Mesenchymal stem cell (in vitro differentiated cells and primary cell): Measurements from ENCODE around the gene RPL12.

Source experiments
- DNase-seq: peaks from one replicate; pipeline ENCODE4 v3.0.0-alpha.2; 2013
- H2AFZ ChIP-seq: one replicate; pipeline ENCODE4 v1.6.1; 2013; ENCODE audit warnings: low read depth, mild to moderate bottlenecking, control low read depth, inconsistent platforms, low read length, moderate library complexity
- H2AK5ac ChIP-seq: 2 replicates; pipeline ENCODE4 v1.6.1; 2013; ENCODE audit warnings: low read length, moderate library complexity, mild to moderate bottlenecking, inconsistent platforms; ENCODE audit not compliant: severe bottlenecking
- H2BK120ac ChIP-seq: one replicate; pipeline ENCODE4 v1.6.1; 2013; ENCODE audit warnings: low read depth, mild to moderate bottlenecking, inconsistent platforms, low read length, moderate library complexity
- H2BK12ac ChIP-seq, 2 experiments: one replicate each; pipeline ENCODE4 v1.6.1; 2013; ENCODE audit warnings: inconsistent platforms in 2 of 2, low read length in 2 of 2, mild to moderate bottlenecking in 2 of 2, moderate library complexity in 2 of 2, control low read depth in 1 of 2
- H2BK15ac ChIP-seq: one replicate; pipeline ENCODE4 v1.6.1; 2013; ENCODE audit warnings: mild to moderate bottlenecking, low read depth, inconsistent platforms; ENCODE audit not compliant: poor library complexity, severe bottlenecking
- H2BK5ac ChIP-seq: 2 replicates; pipeline ENCODE4 v1.6.1; 2013; ENCODE audit warnings: low read depth, mild to moderate bottlenecking, low read length, control low read depth, inconsistent platforms; ENCODE audit not compliant: poor library complexity, severe bottlenecking
- H3K14ac ChIP-seq, 2 experiments: one replicate each; pipeline ENCODE4 v1.6.1; 2013; ENCODE audit warnings: inconsistent platforms in 2 of 2, low read length in 2 of 2, control low read depth in 1 of 2, mild to moderate bottlenecking in 1 of 2, moderate library complexity in 1 of 2
- H3K18ac ChIP-seq, 2 experiments: one replicate each; pipeline ENCODE4 v1.6.1; 2013; ENCODE audit warnings: inconsistent platforms in 2 of 2, low read length in 2 of 2, control low read depth in 1 of 2, low read depth in 1 of 2, mild to moderate bottlenecking in 1 of 2
- H3K23ac ChIP-seq, 2 experiments: one replicate each; pipeline ENCODE4 v1.6.1; 2013; ENCODE audit warnings: inconsistent platforms in 2 of 2, low read length in 2 of 2, mild to moderate bottlenecking in 2 of 2, moderate library complexity in 2 of 2, control low read depth in 1 of 2
- H3K27ac ChIP-seq: 2 replicates; pipeline ENCODE4 v1.5.1; 2013; ENCODE audit warnings: mild to moderate bottlenecking, moderate library complexity, low read length, control low read depth, inconsistent platforms; ENCODE audit not compliant: poor library complexity, severe bottlenecking
- H3K27me3 ChIP-seq, 2 experiments: 2 replicates each; pipeline versions ENCODE4 v1.6.1 to v1.7.0; 2013; ENCODE audit warnings: low read length in 2 of 2, mild to moderate bottlenecking in 2 of 2, moderate library complexity in 2 of 2, control low read depth in 1 of 2, inconsistent platforms in 1 of 2; ENCODE audit not compliant: control insufficient read depth in 1 of 2, insufficient read depth in 1 of 2
- H3K36me3 ChIP-seq, 2 experiments: 2 replicates each; pipeline versions ENCODE4 v1.6.1 to v1.7.0; 2013; ENCODE audit warnings: low read length in 2 of 2, control low read depth in 1 of 2, inconsistent platforms in 1 of 2, low read depth in 1 of 2, mild to moderate bottlenecking in 1 of 2; ENCODE audit not compliant: insufficient read depth in 2 of 2, control insufficient read depth in 1 of 2
- H3K4ac ChIP-seq, 2 experiments: one replicate each; pipeline ENCODE4 v1.6.1; 2013; ENCODE audit warnings: inconsistent platforms in 2 of 2, low read length in 2 of 2, mild to moderate bottlenecking in 2 of 2, moderate library complexity in 2 of 2, control low read depth in 1 of 2, low read depth in 1 of 2
- H3K4me1 ChIP-seq: 2 replicates; pipeline ENCODE4 v1.6.1; 2013; ENCODE audit warnings: low read depth, low read length, control low read depth; ENCODE audit not compliant: control insufficient read depth, insufficient read depth
- H3K4me2 ChIP-seq: 2 replicates; pipeline ENCODE4 v1.6.1; 2013; ENCODE audit warnings: low read length, mild to moderate bottlenecking, inconsistent platforms; ENCODE audit not compliant: poor library complexity, severe bottlenecking
- H3K4me3 ChIP-seq, 2 experiments: 2 replicates each; pipeline versions ENCODE4 v1.5.1 to v1.7.0; 2013; ENCODE audit warnings: low read length in 2 of 2, mild to moderate bottlenecking in 2 of 2, control low read depth in 1 of 2, low read depth in 1 of 2; ENCODE audit not compliant: insufficient read depth in 1 of 2
- H3K79me1 ChIP-seq: replicated peaks from 2 replicates; pipeline ENCODE4 v1.6.1; 2013; ENCODE audit warnings: mild to moderate bottlenecking, control low read depth, low read length, inconsistent platforms; ENCODE audit not compliant: poor library complexity, severe bottlenecking
- H3K9ac ChIP-seq: 2 replicates; pipeline ENCODE4 v1.7.0; 2013; ENCODE audit warnings: mild to moderate bottlenecking, low read length, moderate library complexity
- H3K9me3 ChIP-seq: 2 replicates; pipeline ENCODE4 v1.7.0; 2013; ENCODE audit warnings: mild to moderate bottlenecking, low read length; ENCODE audit not compliant: control insufficient read depth
- H4K8ac ChIP-seq: one replicate; pipeline ENCODE4 v1.6.1; 2013; ENCODE audit warnings: inconsistent platforms, mild to moderate bottlenecking, low read length, moderate library complexity
- H4K91ac ChIP-seq: one replicate; pipeline ENCODE4 v1.6.1; 2013; ENCODE audit warnings: mild to moderate bottlenecking, low read length, inconsistent platforms
- WGBS: methylation state at CpG from one replicate; pipeline ENCODE4 v1.1.7; 2013; ENCODE audit warnings: mixed read lengths; 5-methylcytosine and 5-hydroxymethylcytosine counted together

Gene RPL12

DNA sequence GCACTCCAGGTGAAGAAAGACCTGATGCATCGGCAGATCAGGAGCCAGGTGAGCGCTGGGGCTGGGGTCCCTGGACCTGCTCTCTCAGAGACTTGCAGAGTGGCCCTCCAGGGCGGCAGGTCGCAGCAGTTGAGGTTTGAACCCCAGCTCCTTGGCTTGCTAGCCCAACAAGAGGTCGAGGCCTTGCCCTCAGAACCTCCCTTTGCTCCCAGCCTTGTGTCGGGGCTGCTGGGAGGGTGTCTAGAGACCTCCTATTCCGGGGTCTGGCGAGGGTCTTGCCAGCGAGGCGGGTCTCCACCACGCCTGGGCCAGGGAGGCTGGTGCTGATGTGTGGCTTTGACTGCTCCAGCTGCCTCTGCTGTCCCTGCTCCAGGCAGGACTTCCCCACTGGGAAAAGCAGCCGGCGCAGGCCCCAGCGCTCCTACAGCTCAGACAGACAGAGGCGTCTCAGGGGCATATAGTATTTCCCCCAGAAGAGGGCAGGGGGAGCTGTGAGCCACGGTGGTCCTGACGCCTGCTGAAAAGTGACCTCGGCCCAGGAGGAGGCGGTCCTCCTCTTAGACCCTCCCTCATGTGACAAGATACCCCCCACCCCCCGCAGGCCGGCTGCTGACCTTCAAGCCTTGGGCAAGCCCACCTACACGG lies 38.4 kb upstream of the RPL12 start:
- Histone ChIP-seq H3K36me3 (peaks cover 67 to 74% of the 10 kb centered on the region in 2 experiments), H3K4me2 (no peak overlapping the region), H3K9ac (no peak overlapping the region), H2AFZ (no peak overlapping the region), H2BK5ac (no peak overlapping the region), H4K91ac (no peak overlapping the region), H2BK120ac (no peak overlapping the region), H2BK12ac (peak overlapping the region in 1 of 2 experiments; percentile 34), H3K14ac (no peak overlapping the region), H3K18ac (no peak overlapping the region), H3K79me1 (peaks cover 9% of the 10 kb centered on the region), H3K4ac (no peak overlapping the region), H3K4me1 (peaks cover 33% of the 10 kb centered on the region), H2BK15ac (no peak overlapping the region), H3K27ac (no peak overlapping the region), H3K23ac (no peak overlapping the region), H4K8ac (no peak overlapping the region), H3K9me3 (no peaks in the 10 kb centered on the region), H3K27me3 (no peaks in the 10 kb centered on the region), H2AK5ac (no peak overlapping the region), H3K4me3 (no peak overlapping the region)
- DNase-seq: peak; percentile 35
- 78% methylated on average over 19 of the region's 22 CpGs for WGBS

GRCh38 chr9:127488946-127489345 lies 37.7 kb upstream of the RPL12 start:
- Histone ChIP-seq H3K4me2 (no peak overlapping the region), H4K91ac (no peak overlapping the region), H3K23ac (no peak overlapping the region), H3K14ac (no peak overlapping the region), H2AK5ac (no peak overlapping the region), H3K9me3 (no peaks in the 10 kb centered on the region), H3K27me3 (no peaks in the 10 kb centered on the region), H2BK15ac (no peak overlapping the region), H3K18ac (no peak overlapping the region), H2BK120ac (no peak overlapping the region), H2AFZ (no peak overlapping the region), H3K9ac (no peak overlapping the region), H3K36me3 (peaks cover 65 to 74% of the 10 kb centered on the region in 2 experiments), H4K8ac (no peak overlapping the region), H3K27ac (no peak overlapping the region), H2BK5ac (no peak overlapping the region), H2BK12ac (no peak overlapping the region), H3K79me1 (peaks cover 9% of the 10 kb centered on the region), H3K4me1 (peaks cover 32% of the 10 kb centered on the region), H3K4ac (no peak overlapping the region), H3K4me3 (no peak overlapping the region)
- DNase-seq: no peak
- WGBS: 81% methylated on average over 7 of the region's 8 CpGs

DNA sequence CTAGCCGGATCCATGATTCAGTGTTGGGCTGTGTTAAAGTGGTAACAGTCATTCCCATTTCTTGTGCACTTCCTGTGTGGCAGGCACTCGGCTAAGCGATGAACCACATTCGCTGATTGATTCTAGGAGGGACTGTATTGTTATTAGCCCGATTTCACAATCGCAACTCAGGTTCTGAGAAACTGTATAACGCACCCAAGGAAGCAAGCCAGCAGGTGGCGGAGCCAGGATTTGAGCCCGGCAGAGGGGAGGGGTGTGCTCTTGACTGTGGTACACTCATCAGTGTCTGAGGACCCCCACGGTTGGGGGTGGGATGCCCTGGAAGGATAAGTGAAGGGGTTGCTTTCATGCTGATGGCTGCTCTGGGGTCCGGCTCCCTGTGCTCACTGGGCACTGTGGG lies 34.8 kb upstream of the RPL12 start:
- Histone ChIP-seq H3K36me3 (peaks cover 50 to 65% of the 10 kb centered on the region in 2 experiments), H3K23ac (no peak overlapping the region), H3K14ac (no peak overlapping the region), H3K4ac (no peak overlapping the region), H3K4me3 (no peak overlapping the region), H3K4me1 (peaks cover 15% of the 10 kb centered on the region), H4K8ac (no peak overlapping the region), H2BK5ac (no peak overlapping the region), H3K27me3 (no peaks in the 10 kb centered on the region), H3K79me1 (peaks cover 7% of the 10 kb centered on the region), H2AK5ac (no peak overlapping the region), H3K4me2 (no peak overlapping the region), H3K9me3 (no peaks in the 10 kb centered on the region), H2AFZ (no peak overlapping the region), H3K18ac (no peak overlapping the region), H3K9ac (no peak overlapping the region), H2BK12ac (no peak overlapping the region), H2BK120ac (no peak overlapping the region), H3K27ac (no peak overlapping the region), H2BK15ac (no peak overlapping the region), H4K91ac (no peak overlapping the region)
- no peak for DNase-seq
- WGBS: 92% methylated on average over 11 of the region's 11 CpGs

GRCh38 chr9:127482662-127483061 lies 31.5 kb upstream of the RPL12 start:
- H3K23ac ChIP-seq: no peak overlapping the region
- no peak overlapping the region for H3K18ac ChIP-seq
- H2BK15ac ChIP-seq: no peak overlapping the region
- H3K4me3 ChIP-seq: no peak overlapping the region
- H4K8ac ChIP-seq: no peak overlapping the region
- H2BK5ac ChIP-seq: no peak overlapping the region
- no peak overlapping the region for H3K27ac ChIP-seq
- H3K27me3 ChIP-seq: no peaks in the 10 kb centered on the region
- no peak overlapping the region for H3K4me2 ChIP-seq
- H2BK120ac ChIP-seq: no peak overlapping the region
- H3K9ac ChIP-seq: no peak overlapping the region
- H3K79me1 ChIP-seq: peaks cover 5% of the 10 kb centered on the region
- H2AK5ac ChIP-seq: no peak overlapping the region
- H4K91ac ChIP-seq: no peak overlapping the region
- DNase-seq: no peak
- WGBS: 98% methylated on average over 9 of the region's 9 CpGs
- no peak overlapping the region for H2AFZ ChIP-seq
- H3K14ac ChIP-seq: peak overlapping the region in 1 of 2 experiments; percentile 19
- no peaks in the 10 kb centered on the region for H3K4me1 ChIP-seq
- H3K36me3 ChIP-seq: peaks cover 59 to 75% of the 10 kb centered on the region in 2 experiments
- H3K9me3 ChIP-seq: no peaks in the 10 kb centered on the region
- H3K4ac ChIP-seq: no peak overlapping the region
- H2BK12ac ChIP-seq: no peak overlapping the region
